G401.6 (cell line): ENCODE data around the gene WNT10A.
A peak's percentile ranks its signal among the peaks of the same experiment; 100 is the strongest.
"Not testable (repeated sequence)": the region's sequence is repeated elsewhere in the genome, so short reads cannot be mapped to it uniquely, and the experiment has no call there.

Experiments
- FAIRE-seq: peaks from 2 replicates; lab custom pipeline; 2012; peaks lifted over from hg19 to GRCh38; lab: Jason Lieb, UNC

WNT10A gene

GRCh38 chr2:218894151-218894879 is 13.7 kb downstream of the WNT10A start:
- no peak for FAIRE-seq

- FAIRE-seq, result no peak
Observed at GRCh38 chr2:218894880-218895157, 14.2 kb downstream of the WNT10A start.

GRCh38 chr2:218895326-218895725 is 14.7 kb downstream of the WNT10A start:
- peak; percentile 66 for FAIRE-seq

- FAIRE-seq, result peak; percentile 93
Observed at GRCh38 chr2:218895759-218896500, 15.3 kb downstream of the WNT10A start.

- no peak for FAIRE-seq
Observed at GRCh38 chr2:218896501-218897393, 16.1 kb downstream of the WNT10A start.

- FAIRE-seq, result no peak
Observed at GRCh38 chr2:218897394-218898108, 16.9 kb downstream of the WNT10A start.

GRCh38 chr2:218898109-218898878 is 17.6 kb downstream of the WNT10A start:
- no peak for FAIRE-seq

GRCh38 chr2:218899147-218899546 is 18.5 kb downstream of the WNT10A start:
- no peak for FAIRE-seq

- no peak for FAIRE-seq
Observed at GRCh38 chr2:218902427-218902826, 21.8 kb downstream of the WNT10A start.

GRCh38 chr2:218904176-218904575 is 23.5 kb downstream of the WNT10A start:
- no peak for FAIRE-seq

GRCh38 chr2:218908721-218909619 is 28.3 kb downstream of the WNT10A start:
- FAIRE-seq, result peak; percentile 31

- FAIRE-seq, result no peak
Observed at GRCh38 chr2:218910741-218911140, 30.1 kb downstream of the WNT10A start.

- no peak for FAIRE-seq
Observed at GRCh38 chr2:218920504-218920903, 39.9 kb downstream of the WNT10A start.

- FAIRE-seq, result no peak
Observed at GRCh38 chr2:218924757-218925156, 44.1 kb downstream of the WNT10A start.

GRCh38 chr2:218925434-218925833 is 44.8 kb downstream of the WNT10A start:
- no peak for FAIRE-seq

GRCh38 chr2:218927422-218927821 is 46.8 kb downstream of the WNT10A start:
- no peak for FAIRE-seq

GRCh38 chr2:218927876-218928275 is 47.2 kb downstream of the WNT10A start:
- FAIRE-seq, result no peak

GRCh38 chr2:218930488-218930887 is 49.8 kb downstream of the WNT10A start:
- not testable (repeated sequence) for FAIRE-seq

- not testable (repeated sequence) for FAIRE-seq
Observed at GRCh38 chr2:218931751-218932150, 51.1 kb downstream of the WNT10A start.
